ENCODE data around the gene DNMT3L.

DNA sequence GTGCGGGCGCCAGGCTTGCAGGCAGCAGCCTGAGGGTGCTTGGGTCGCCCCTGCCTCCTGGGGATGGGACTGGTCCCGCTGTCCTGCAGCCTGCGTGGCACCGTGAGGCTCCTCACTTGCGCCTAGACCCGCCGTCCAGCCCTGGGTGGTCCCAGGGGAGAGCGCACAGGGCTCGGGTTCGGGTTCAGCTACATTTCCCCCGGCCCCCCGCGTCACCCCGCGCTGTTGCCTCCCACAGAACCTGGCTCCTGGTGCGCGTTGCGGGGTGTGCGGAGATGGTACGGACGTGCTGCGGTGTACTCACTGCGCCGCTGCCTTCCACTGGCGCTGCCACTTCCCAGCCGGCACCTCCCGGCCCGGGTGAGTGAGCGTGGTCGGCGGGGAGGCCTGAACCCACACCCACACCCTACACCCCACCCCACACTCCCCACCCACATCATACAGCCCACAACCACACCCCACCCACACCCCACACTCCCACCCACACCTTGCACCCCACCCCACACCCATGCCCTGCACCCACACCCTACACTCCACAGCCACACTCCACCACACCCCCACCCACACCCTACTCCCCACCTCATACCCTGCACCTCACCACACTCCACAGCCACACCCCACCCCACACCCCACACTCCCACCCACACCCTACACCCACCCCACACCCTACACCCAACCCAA lies 32.0 kb upstream of the DNMT3L start:
- TF ChIP-seq, protein P1, sequence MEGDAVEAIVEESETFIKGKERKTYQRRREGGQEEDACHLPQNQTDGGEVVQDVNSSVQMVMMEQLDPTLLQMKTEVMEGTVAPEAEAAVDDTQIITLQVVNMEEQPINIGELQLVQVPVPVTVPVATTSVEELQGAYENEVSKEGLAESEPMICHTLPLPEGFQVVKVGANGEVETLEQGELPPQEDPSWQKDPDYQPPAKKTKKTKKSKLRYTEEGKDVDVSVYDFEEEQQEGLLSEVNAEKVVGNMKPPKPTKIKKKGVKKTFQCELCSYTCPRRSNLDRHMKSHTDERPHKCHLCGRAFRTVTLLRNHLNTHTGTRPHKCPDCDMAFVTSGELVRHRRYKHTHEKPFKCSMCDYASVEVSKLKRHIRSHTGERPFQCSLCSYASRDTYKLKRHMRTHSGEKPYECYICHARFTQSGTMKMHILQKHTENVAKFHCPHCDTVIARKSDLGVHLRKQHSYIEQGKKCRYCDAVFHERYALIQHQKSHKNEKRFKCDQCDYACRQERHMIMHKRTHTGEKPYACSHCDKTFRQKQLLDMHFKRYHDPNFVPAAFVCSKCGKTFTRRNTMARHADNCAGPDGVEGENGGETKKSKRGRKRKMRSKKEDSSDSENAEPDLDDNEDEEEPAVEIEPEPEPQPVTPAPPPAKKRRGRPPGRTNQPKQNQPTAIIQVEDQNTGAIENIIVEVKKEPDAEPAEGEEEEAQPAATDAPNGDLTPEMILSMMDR (IDR thresholded peaks at IDR 0.05; ENCODE audit: low read depth, low read length) = no peak
- no peak for TF ChIP-seq POLR2A (IDR thresholded peaks at IDR 0.05; ENCODE audit: extremely low read depth, insufficient read length)
- TF ChIP-seq, protein P2, sequence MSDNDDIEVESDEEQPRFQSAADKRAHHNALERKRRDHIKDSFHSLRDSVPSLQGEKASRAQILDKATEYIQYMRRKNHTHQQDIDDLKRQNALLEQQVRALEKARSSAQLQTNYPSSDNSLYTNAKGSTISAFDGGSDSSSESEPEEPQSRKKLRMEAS (IDR thresholded peaks at IDR 0.05; ENCODE audit: low read depth, low read length) = no peak
